ENCODE measurements around the gene VSIG10L2.

The VSIG10L2 gene

GRCh38 chr11:125945797-125946520, at the start of gene VSIG10L2:
TSS of gene VSIG10L2 (plus strand) at chr11:125946044. CDS start at chr11:125946056, 12 bp downstream.
- no peak within 1 kb of the TSS for H3K4me3 ChIP-seq (ENCODE audit: control insufficient read depth, low read depth, low read length)
- no peak for DNase-seq (ENCODE audit: low read depth)
- TF ChIP-seq, protein P1, sequence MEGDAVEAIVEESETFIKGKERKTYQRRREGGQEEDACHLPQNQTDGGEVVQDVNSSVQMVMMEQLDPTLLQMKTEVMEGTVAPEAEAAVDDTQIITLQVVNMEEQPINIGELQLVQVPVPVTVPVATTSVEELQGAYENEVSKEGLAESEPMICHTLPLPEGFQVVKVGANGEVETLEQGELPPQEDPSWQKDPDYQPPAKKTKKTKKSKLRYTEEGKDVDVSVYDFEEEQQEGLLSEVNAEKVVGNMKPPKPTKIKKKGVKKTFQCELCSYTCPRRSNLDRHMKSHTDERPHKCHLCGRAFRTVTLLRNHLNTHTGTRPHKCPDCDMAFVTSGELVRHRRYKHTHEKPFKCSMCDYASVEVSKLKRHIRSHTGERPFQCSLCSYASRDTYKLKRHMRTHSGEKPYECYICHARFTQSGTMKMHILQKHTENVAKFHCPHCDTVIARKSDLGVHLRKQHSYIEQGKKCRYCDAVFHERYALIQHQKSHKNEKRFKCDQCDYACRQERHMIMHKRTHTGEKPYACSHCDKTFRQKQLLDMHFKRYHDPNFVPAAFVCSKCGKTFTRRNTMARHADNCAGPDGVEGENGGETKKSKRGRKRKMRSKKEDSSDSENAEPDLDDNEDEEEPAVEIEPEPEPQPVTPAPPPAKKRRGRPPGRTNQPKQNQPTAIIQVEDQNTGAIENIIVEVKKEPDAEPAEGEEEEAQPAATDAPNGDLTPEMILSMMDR (IDR thresholded peaks at IDR 0.05; ENCODE audit: control insufficient read depth, insufficient read depth, low read depth, low read length, missing control alignments): no peak

DNA sequence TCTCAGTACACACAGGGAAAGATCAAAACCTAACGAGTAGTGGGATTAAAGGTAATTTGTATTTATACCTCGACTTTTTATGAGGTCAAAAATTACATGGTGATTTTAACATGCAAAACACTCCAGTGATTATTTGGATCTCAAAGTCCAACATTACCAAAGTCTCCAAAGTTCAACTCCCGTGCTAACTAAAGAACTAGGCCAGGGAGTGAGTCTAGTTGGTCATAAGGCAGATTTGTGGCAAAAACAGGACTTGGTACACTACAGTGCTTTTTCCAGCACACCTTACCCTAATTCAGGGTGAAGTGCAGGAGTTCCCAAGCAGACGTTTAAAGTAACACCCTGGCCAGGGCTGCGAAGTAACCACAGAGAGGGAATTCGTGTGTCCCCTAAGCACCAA, 44.0 kb upstream of the VSIG10L2 start:
- no peak overlapping the region for H3K4me3 ChIP-seq (ENCODE audit: control insufficient read depth, low read depth, low read length)
- TF ChIP-seq, protein P1 (IDR thresholded peaks at IDR 0.05; ENCODE audit: control insufficient read depth, insufficient read depth, low read depth, low read length, missing control alignments): no peak

GRCh38 chr11:125902277-125902926, 43.4 kb upstream of the VSIG10L2 start:
- no peak for DNase-seq (ENCODE audit: low read depth)
- TF ChIP-seq, protein P1 (IDR thresholded peaks at IDR 0.05; ENCODE audit: control insufficient read depth, insufficient read depth, low read depth, low read length, missing control alignments): no peak
- peak overlapping the region; percentile 71 for H3K4me3 ChIP-seq (ENCODE audit: control insufficient read depth, low read depth, low read length)

More for the DNA sequence above, 44.0 kb upstream of the VSIG10L2 start:
- DNase-seq (ENCODE audit: low read depth): no peak

GRCh38 chr11:125902927-125903710, 42.7 kb upstream of the VSIG10L2 start, which contains the start of gene PUS3:
TSS of gene PUS3 (minus strand) at chr11:125903206. CDS start at chr11:125896284, 6,922 bp downstream.
- peak within 1 kb of the TSS; percentile 71 for H3K4me3 ChIP-seq (ENCODE audit: control insufficient read depth, low read depth, low read length)
- TF ChIP-seq, protein P1 (IDR thresholded peaks at IDR 0.05; ENCODE audit: control insufficient read depth, insufficient read depth, low read depth, low read length, missing control alignments): no peak
- DNase-seq (ENCODE audit: low read depth): peak; percentile 21

DNA sequence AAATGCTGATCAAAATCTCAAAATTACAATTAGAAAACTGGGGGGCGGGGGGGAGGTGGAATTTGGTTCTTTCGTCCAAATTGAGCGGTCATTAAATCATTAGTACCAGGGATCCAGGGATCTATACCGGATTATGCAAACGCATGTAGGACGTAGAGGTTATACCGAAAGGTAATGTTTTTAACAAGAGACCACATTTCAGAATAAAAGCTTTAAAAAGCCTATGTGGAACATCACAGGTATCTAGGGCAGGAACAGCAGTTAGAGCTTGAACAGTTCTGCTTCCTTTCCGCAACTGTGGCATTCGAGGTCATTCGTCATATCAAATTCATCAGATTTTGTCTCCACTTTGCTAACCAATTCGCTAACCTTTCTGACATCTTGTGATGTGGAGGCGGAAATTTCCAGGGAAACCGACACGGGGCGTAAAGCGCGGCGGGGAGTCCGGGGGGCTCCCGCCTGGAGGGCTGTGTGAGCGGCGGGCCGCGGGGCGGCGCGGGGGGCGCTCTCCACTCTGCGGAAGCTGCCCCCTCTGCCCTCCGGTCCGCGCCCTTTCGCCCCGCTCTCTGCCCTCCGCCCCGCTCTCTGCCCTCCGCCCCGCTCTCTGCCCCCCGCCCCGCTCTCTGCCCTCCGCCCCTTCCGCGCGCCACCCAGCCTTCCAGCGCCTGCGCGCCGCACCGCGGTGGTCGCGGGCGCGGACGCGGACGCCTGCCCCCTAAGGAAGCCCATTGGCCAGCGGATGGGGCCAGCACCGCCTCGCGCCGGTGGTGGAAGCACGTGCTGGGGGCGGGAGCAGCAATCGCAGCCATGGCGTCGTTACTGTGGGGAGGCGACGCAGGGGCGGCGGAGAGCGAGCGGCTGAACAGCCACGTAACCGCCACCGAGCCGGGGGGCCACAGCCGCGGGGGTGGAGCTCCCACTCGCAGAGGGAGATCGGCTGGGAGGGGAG, 41.9 kb upstream of the VSIG10L2 start, which contains the start of gene DDX25:
Gene DDX25, plus strand, starts transcription at position 798 of the 949 bp plus-strand sequence. Its CDS starts 10 bp downstream, at position 808.
- no peak within 1 kb of the TSS for H3K4me3 ChIP-seq (ENCODE audit: control insufficient read depth, low read depth, low read length)
- no peak for DNase-seq (ENCODE audit: low read depth)

More for the DNA sequence above, 41.9 kb upstream of the VSIG10L2 start, which contains the start of gene DDX25:
- TF ChIP-seq, protein P1 (IDR thresholded peaks at IDR 0.05; ENCODE audit: control insufficient read depth, insufficient read depth, low read depth, low read length, missing control alignments): no peak

Measured in AG09309 (cell line).